Liver (tissue), 9 donors: ENCODE data around the gene SOX4. TPM values are rescaled to one million over a fixed set of nuclear protein-coding genes. Genes with fewer than 3 reads are reported as not detected.

Experiments
- DNase-seq: peaks from one replicate; pipeline ENCODE4 v3.0.0-alpha.2; 2017; ENCODE audit warnings: low spot score
- H3K27ac ChIP-seq, 2 donors: one replicate each; pipeline ENCODE4 v1.7.0; 2013; ENCODE audit warnings: inconsistent platforms in 2 of 2, low read length in 2 of 2, control low read depth in 1 of 2, low read depth in 1 of 2, mild to moderate bottlenecking in 1 of 2
- H3K27me3 ChIP-seq, 4 donors: one replicate each; pipeline versions ENCODE4 v1.6.1 to v1.7.0; 2013; ENCODE audit warnings: low read length in 3 of 4, inconsistent platforms in 1 of 4, mild to moderate bottlenecking in 1 of 4, moderate library complexity in 1 of 4; ENCODE audit not compliant: control insufficient read depth in 4 of 4, insufficient read depth in 4 of 4
- H3K36me3 ChIP-seq, 4 donors: one replicate each; pipeline versions ENCODE4 v1.6.1 to v1.7.0; 2013; ENCODE audit warnings: low read length in 3 of 4, mild to moderate bottlenecking in 3 of 4, low read depth in 1 of 4, moderate library complexity in 1 of 4; ENCODE audit not compliant: control insufficient read depth in 4 of 4, insufficient read depth in 3 of 4
- H3K4me1 ChIP-seq, 4 donors: one replicate each; pipeline versions ENCODE4 v1.6.1 to v1.7.0; 2013; ENCODE audit warnings: low read length in 3 of 4, mild to moderate bottlenecking in 3 of 4, moderate library complexity in 1 of 4; ENCODE audit not compliant: control insufficient read depth in 4 of 4, insufficient read depth in 4 of 4
- H3K4me3 ChIP-seq, 3 donors: one replicate each; pipeline versions ENCODE4 v1.6.1 to v1.7.0; 2013; ENCODE audit warnings: low read length in 3 of 3, control low read depth in 1 of 3, low read depth in 1 of 3, mild to moderate bottlenecking in 1 of 3
- H3K9ac ChIP-seq, 2 donors: one replicate each; pipeline ENCODE4 v1.7.0; 2013; ENCODE audit warnings: low read length in 2 of 2, mild to moderate bottlenecking in 2 of 2, moderate library complexity in 2 of 2, control low read depth in 1 of 2, low read depth in 1 of 2
- H3K9me3 ChIP-seq, 4 donors: one replicate each; pipeline versions ENCODE4 v1.6.1 to v1.7.0; 2013; ENCODE audit warnings: low read length in 3 of 4; ENCODE audit not compliant: control insufficient read depth in 4 of 4
- EGR1 ChIP-seq, 2 donors: IDR thresholded peaks; 2 replicates each; pipeline ENCODE4 v1.6.1; 2016 to 2018; ENCODE audit warnings: antibody characterized with exemption in 2 of 2, low read depth in 2 of 2
- FOXA1 ChIP-seq: IDR thresholded peaks from 2 replicates; pipeline ENCODE4 v1.6.1; 2016; ENCODE audit warnings: antibody characterized with exemption
- FOXA2 ChIP-seq: IDR thresholded peaks from 2 replicates; pipeline ENCODE4 v1.6.1; 2016; ENCODE audit warnings: antibody characterized with exemption
- GABPA ChIP-seq, 2 donors: IDR thresholded peaks in 1 of 2; conservative IDR thresholded peaks in 1 of 2; 2 replicates each; pipeline ENCODE4 v1.6.1; 2016; ENCODE audit warnings: antibody characterized with exemption in 2 of 2, mild to moderate bottlenecking in 1 of 2, moderate library complexity in 1 of 2
- HNF4A ChIP-seq, 2 donors: conservative IDR thresholded peaks; 2 replicates each; pipeline ENCODE4 v1.6.1; 2016; ENCODE audit warnings: antibody characterized with exemption in 2 of 2, mild to moderate bottlenecking in 2 of 2
- JUND ChIP-seq, 2 donors: IDR thresholded peaks; 2 replicates each; pipeline ENCODE4 v1.6.1; 2016; ENCODE audit warnings: antibody characterized with exemption in 2 of 2
- NR2F2 ChIP-seq: IDR thresholded peaks from 2 replicates; pipeline ENCODE4 v1.6.1; 2016; ENCODE audit warnings: antibody characterized with exemption
- RAD21 ChIP-seq, 2 donors: IDR thresholded peaks; 2 replicates each; pipeline ENCODE4 v1.6.1; 2016; ENCODE audit warnings: antibody characterized with exemption in 2 of 2, mild to moderate bottlenecking in 2 of 2
- RXRA ChIP-seq, 2 donors: IDR thresholded peaks; 2 replicates each; pipeline ENCODE4 v1.6.1; 2017 to 2018; ENCODE audit warnings: antibody characterized with exemption in 2 of 2, mild to moderate bottlenecking in 1 of 2
- SP1 ChIP-seq: IDR thresholded peaks from 2 replicates; pipeline ENCODE4 v1.6.1; 2018; ENCODE audit warnings: antibody characterized with exemption, mild to moderate bottlenecking
- TAF1 ChIP-seq: conservative IDR thresholded peaks from 2 replicates; pipeline ENCODE4 v1.6.1; 2016; ENCODE audit warnings: antibody characterized with exemption, mild to moderate bottlenecking
- YY1 ChIP-seq: IDR thresholded peaks from 2 replicates; pipeline ENCODE4 v1.6.1; 2016; ENCODE audit warnings: antibody characterized with exemption, mild to moderate bottlenecking
- WGBS: extraction: QIAGEN DNeasy Blood & Tissue Kit; methylation state at CpG from one replicate; pipeline ENCODE4 v1.1.7; 2013; 5-methylcytosine and 5-hydroxymethylcytosine counted together
- polyA plus RNA-seq, 2 donors: library from polyadenylated mRNA; stranded (reverse) in 1 of 2; unstranded in 1 of 2; fragments of 200-250 nt in 1 of 2; fragments of >200 nt in 1 of 2; fragmentation: Nextera tagmentation in 1 of 2; extraction: Ambion mirVana in 1 of 2; gene quantifications; one replicate each; pipeline versions ENCODE4 v1.2.1 to v1.2.3, GENCODE V29; 2013 to 2015
- total RNA-seq, 2 donors: library from RNA; depleted of rRNA; stranded (reverse); fragments of >200 nt; gene quantifications; one replicate each; pipeline ENCODE4 v1.2.3, GENCODE V29; 2014
- TF ChIP-seq, protein P1 (sequence below): IDR thresholded peaks from 2 replicates; pipeline ENCODE4 v1.6.1; 2016; ENCODE audit warnings: antibody characterized with exemption, mild to moderate bottlenecking
- TF ChIP-seq, protein P2 (sequence below): fragments of 150-350 bp; IDR thresholded peaks from 2 replicates; pipeline ENCODE4 v1.5.1; 2017; ENCODE audit warnings: improper control_type of control experiment, low read depth, low read length; ENCODE audit not compliant: missing input control
- TF ChIP-seq, protein P3 (sequence below): IDR thresholded peaks from 2 replicates; pipeline ENCODE4 v1.6.1; 2016; ENCODE audit warnings: antibody characterized with exemption
- donor health status: healthy.
- donor health status: healthy.
- donor health status: healthy.
- donor health status: healthy.
- donor health status: healthy.

SOX4 gene
- total and polyA plus RNA-seq, 4 donors = 0.59 to 8.1 (median 0.95) TPM

DNA sequence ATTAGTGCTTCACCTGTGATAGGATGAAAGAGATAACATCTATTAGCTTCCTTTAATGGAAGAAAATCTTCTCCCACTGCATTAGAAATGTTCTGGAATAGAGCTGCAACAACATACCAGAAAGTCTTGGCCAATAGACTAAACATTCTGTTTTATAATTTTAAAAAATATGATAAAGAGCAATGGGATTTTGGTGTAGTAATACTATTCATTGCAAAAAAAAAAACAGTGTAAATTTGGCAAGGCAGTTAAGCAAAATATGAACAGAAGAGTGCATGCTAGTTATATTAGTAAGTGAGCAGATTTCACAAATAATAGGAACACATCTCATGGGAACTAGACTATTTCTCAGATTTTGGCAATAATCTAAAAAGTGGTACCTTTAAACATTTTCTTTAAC, 43.3 kb downstream of the SOX4 start:
- H3K27me3 ChIP-seq = no peaks in the 10 kb centered on the region
- H3K9ac ChIP-seq = no peak overlapping the region
- TF ChIP-seq, protein P1, sequence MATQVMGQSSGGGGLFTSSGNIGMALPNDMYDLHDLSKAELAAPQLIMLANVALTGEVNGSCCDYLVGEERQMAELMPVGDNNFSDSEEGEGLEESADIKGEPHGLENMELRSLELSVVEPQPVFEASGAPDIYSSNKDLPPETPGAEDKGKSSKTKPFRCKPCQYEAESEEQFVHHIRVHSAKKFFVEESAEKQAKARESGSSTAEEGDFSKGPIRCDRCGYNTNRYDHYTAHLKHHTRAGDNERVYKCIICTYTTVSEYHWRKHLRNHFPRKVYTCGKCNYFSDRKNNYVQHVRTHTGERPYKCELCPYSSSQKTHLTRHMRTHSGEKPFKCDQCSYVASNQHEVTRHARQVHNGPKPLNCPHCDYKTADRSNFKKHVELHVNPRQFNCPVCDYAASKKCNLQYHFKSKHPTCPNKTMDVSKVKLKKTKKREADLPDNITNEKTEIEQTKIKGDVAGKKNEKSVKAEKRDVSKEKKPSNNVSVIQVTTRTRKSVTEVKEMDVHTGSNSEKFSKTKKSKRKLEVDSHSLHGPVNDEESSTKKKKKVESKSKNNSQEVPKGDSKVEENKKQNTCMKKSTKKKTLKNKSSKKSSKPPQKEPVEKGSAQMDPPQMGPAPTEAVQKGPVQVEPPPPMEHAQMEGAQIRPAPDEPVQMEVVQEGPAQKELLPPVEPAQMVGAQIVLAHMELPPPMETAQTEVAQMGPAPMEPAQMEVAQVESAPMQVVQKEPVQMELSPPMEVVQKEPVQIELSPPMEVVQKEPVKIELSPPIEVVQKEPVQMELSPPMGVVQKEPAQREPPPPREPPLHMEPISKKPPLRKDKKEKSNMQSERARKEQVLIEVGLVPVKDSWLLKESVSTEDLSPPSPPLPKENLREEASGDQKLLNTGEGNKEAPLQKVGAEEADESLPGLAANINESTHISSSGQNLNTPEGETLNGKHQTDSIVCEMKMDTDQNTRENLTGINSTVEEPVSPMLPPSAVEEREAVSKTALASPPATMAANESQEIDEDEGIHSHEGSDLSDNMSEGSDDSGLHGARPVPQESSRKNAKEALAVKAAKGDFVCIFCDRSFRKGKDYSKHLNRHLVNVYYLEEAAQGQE = no peak
- TF ChIP-seq YY1 (no peak), TAF1 (no peak), FOXA1 (no peak), SP1 (no peak), GABPA (IDR thresholded peaks at IDR 0.05 in 1 of 2, conservative IDR thresholded peaks at IDR 0.05 in 1 of 2) (no peak), RXRA (IDR thresholded peaks at IDR 0.05) (no peak), FOXA2 (no peak), HNF4A (conservative IDR thresholded peaks at IDR 0.05) (no peak), EGR1 (IDR thresholded peaks at IDR 0.05; ENCODE audit: low read depth in 2 of 2) (no peak)
- no peak overlapping the region for H3K27ac ChIP-seq
- peaks cover 0 to 3% (median 0%) of the 10 kb centered on the region in 4 donors for H3K9me3 ChIP-seq
- H3K36me3 ChIP-seq = no peaks in the 10 kb centered on the region
- no peak overlapping the region for H3K4me3 ChIP-seq
- DNase-seq = no peak
- H3K4me1 ChIP-seq = peaks cover 0 to 1% (median 0%) of the 10 kb centered on the region in 4 donors

DNA sequence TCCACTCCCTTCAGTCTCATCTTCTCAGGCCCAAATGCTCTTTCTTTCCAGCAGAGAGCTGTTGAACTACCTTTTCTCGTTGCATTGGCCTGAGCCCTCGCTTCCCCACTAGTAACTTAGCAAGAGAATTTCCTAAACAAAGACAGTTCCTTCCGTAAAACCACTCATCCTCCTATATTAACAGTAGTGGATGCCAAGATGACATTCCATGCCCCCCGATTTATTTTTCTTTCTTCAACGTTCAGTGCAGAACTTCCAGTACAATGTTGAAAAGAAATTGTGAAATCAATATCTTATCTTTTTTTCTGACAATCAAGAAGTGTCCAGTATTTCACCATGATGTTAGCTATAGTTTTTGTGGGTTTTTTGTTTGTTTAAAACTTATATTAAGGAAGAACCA, 45.8 kb downstream of the SOX4 start:
- no peak overlapping the region for H3K9ac ChIP-seq
- DNase-seq = no peak
- WGBS = 70% methylated on average over 5 of the region's 5 CpGs
- TF ChIP-seq, protein P2, sequence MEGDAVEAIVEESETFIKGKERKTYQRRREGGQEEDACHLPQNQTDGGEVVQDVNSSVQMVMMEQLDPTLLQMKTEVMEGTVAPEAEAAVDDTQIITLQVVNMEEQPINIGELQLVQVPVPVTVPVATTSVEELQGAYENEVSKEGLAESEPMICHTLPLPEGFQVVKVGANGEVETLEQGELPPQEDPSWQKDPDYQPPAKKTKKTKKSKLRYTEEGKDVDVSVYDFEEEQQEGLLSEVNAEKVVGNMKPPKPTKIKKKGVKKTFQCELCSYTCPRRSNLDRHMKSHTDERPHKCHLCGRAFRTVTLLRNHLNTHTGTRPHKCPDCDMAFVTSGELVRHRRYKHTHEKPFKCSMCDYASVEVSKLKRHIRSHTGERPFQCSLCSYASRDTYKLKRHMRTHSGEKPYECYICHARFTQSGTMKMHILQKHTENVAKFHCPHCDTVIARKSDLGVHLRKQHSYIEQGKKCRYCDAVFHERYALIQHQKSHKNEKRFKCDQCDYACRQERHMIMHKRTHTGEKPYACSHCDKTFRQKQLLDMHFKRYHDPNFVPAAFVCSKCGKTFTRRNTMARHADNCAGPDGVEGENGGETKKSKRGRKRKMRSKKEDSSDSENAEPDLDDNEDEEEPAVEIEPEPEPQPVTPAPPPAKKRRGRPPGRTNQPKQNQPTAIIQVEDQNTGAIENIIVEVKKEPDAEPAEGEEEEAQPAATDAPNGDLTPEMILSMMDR = no peak
- TF ChIP-seq JUND (IDR thresholded peaks at IDR 0.05) (no peak), YY1 (no peak), RAD21 (IDR thresholded peaks at IDR 0.05) (no peak), FOXA1 (no peak), RXRA (IDR thresholded peaks at IDR 0.05) (no peak), NR2F2 (no peak), GABPA (IDR thresholded peaks at IDR 0.05 in 1 of 2, conservative IDR thresholded peaks at IDR 0.05 in 1 of 2) (no peak), FOXA2 (no peak)
- TF ChIP-seq, protein P1 = no peak
- TF ChIP-seq, protein P3, sequence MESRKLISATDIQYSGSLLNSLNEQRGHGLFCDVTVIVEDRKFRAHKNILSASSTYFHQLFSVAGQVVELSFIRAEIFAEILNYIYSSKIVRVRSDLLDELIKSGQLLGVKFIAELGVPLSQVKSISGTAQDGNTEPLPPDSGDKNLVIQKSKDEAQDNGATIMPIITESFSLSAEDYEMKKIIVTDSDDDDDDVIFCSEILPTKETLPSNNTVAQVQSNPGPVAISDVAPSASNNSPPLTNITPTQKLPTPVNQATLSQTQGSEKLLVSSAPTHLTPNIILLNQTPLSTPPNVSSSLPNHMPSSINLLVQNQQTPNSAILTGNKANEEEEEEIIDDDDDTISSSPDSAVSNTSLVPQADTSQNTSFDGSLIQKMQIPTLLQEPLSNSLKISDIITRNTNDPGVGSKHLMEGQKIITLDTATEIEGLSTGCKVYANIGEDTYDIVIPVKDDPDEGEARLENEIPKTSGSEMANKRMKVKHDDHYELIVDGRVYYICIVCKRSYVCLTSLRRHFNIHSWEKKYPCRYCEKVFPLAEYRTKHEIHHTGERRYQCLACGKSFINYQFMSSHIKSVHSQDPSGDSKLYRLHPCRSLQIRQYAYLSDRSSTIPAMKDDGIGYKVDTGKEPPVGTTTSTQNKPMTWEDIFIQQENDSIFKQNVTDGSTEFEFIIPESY = no peak
- no peaks in the 10 kb centered on the region for H3K4me1 ChIP-seq
- H3K4me3 ChIP-seq = no peak overlapping the region
- H3K9me3 ChIP-seq = peaks cover 0 to 5% (median 0%) of the 10 kb centered on the region in 4 donors
- no peaks in the 10 kb centered on the region for H3K36me3 ChIP-seq
- no peak overlapping the region for H3K27ac ChIP-seq
- no peaks in the 10 kb centered on the region for H3K27me3 ChIP-seq
